ENCODE measurements around the gene CNIH1. TPM values are rescaled to one million over a fixed set of nuclear protein-coding genes. Genes with fewer than 3 reads are reported as not detected.

CNIH1 gene
- total RNA-seq, result 131 and 241 TPM in 2 replicates

- peak; percentile 18 for DNase-seq (ENCODE audit: low read depth)
- H3K4me3 ChIP-seq (ENCODE audit: low read depth, low read length), result peak within 1 kb of the TSS; percentile 84
- peak; percentile 83 for TF ChIP-seq CTCF (conservative IDR thresholded peaks at IDR 0.05; ENCODE audit: low read depth, low read length)
These were observed at the start of gene CNIH1 for GRCh38 chr14:54440873-54441868. TSS of gene CNIH1 (minus strand) at chr14:54441374. CDS start at chr14:54441327, 47 bp downstream.

DNA sequence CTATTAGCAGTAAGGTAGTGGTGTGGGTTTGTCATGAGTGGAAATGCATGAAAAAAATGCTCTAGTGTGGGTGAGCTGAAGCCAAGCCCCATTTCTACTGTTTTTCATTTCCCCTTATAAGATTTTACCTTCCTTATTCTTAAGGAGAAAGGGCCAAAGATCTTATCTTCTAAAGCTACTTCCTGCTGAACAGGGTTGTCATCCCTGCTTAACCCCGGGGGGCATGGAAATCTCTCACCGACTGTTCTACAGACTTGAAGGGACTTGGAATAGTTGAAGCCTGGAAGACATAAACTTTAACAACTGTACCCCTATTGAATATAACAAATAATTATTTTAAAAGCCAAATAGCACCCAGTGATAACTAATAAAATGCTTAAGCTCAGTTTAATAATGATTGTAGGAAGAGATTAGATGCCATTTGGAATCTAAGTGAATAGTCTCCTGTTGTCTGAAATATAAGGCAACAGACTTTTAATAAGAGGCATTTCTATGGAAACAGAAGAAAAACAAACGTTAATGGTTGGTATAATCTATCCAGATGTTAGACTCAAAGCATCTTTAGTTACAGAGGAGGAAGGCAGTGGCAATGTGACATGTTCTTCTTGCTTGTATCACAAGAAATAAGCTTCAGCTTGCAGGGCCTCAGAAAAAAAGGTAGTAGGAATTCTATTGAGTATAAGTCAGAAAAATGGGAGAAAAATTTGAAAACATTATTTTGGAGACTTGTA, 49.4 kb upstream of the CNIH1 start:
- no peak for DNase-seq (ENCODE audit: low read depth)
- no peak for TF ChIP-seq CTCF (conservative IDR thresholded peaks at IDR 0.05; ENCODE audit: low read depth, low read length)
- H3K4me3 ChIP-seq (ENCODE audit: low read depth, low read length), result no peak overlapping the region

GRCh38 chr14:54489731-54490444, 48.7 kb upstream of the CNIH1 start:
- no peak for TF ChIP-seq CTCF (conservative IDR thresholded peaks at IDR 0.05; ENCODE audit: low read depth, low read length)
- no peak for DNase-seq (ENCODE audit: low read depth)
- peak overlapping the region; percentile 93 for H3K4me3 ChIP-seq (ENCODE audit: low read depth, low read length)

DNA sequence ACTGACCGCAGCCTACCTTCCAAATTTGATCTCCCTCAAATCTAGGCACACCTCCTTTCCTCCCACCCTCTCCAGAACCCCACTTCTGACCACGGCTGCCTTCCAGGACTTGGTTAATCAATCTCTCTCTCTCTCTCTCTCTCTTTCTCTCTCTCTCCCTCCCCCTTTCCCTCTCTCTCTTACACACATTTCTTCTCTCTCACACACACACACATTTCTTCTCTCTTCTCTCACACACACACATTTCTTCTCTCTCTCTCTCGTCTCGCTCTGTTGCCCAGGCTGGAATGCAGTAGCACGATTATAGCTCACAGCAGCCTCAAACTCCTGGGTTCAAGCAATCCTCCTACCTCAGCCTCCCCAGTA, 48.1 kb upstream of the CNIH1 start:
- no peak for DNase-seq (ENCODE audit: low read depth)
- peak overlapping the region; percentile 93 for H3K4me3 ChIP-seq (ENCODE audit: low read depth, low read length)
- TF ChIP-seq CTCF (conservative IDR thresholded peaks at IDR 0.05; ENCODE audit: low read depth, low read length), result no peak

GRCh38 chr14:54488646-54489317, 47.6 kb upstream of the CNIH1 start, which contains the start of gene GMFB:
TSS of gene GMFB (minus strand) at chr14:54488980. CDS start at chr14:54488927, 53 bp downstream.
- TF ChIP-seq CTCF (conservative IDR thresholded peaks at IDR 0.05; ENCODE audit: low read depth, low read length), result peak; percentile 57
- peak; percentile 67 for DNase-seq (ENCODE audit: low read depth)
- peak within 1 kb of the TSS; percentile 93 for H3K4me3 ChIP-seq (ENCODE audit: low read depth, low read length)

DNA sequence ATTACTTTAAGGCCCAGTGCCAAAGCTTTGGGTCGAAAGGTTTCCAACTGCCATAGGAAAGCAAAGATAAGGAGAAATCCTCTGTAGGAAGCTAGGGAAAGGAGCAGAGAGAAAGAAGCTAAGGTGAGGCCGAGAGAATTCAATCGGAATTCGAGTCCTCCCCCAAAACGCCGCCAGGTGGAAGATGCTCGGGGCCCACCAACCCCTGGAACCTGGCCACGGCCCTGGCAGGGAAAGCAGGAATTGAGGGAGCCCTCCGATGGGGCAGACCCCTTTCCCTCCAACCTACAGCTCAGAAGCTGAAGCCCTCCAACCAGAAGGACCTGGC, 47.1 kb upstream of the CNIH1 start:
- peak overlapping the region; percentile 93 for H3K4me3 ChIP-seq (ENCODE audit: low read depth, low read length)
- DNase-seq (ENCODE audit: low read depth), result no peak
- TF ChIP-seq CTCF (conservative IDR thresholded peaks at IDR 0.05; ENCODE audit: low read depth, low read length), result no peak
